Suprapubic skin (tissue), 4 donors: Measurements from ENCODE around the gene EMCN. TPM values are rescaled to one million over a fixed set of nuclear protein-coding genes. Genes with fewer than 3 reads are reported as not detected.

Experiments
- DNase-seq, 2 donors: peaks; one replicate each; pipeline ENCODE4 v3.0.0-alpha.2; 2019; ENCODE audit warnings: low spot score in 2 of 2
- H3K27ac ChIP-seq: fragments of 200-600 bp; sonication (generic); one replicate; pipeline ENCODE4 v1.5.1; 2019
- H3K27me3 ChIP-seq: fragments of 200-600 bp; sonication (generic); one replicate; pipeline ENCODE4 v1.5.1; 2019
- H3K36me3 ChIP-seq: fragments of 200-600 bp; sonication (generic); one replicate; pipeline ENCODE4 v1.5.1; 2019
- H3K4me1 ChIP-seq: fragments of 200-600 bp; sonication (generic); one replicate; pipeline ENCODE4 v1.5.1; 2019
- H3K4me3 ChIP-seq: fragments of 200-600 bp; sonication (generic); one replicate; pipeline ENCODE4 v1.5.1; 2019; ENCODE audit warnings: mild to moderate bottlenecking
- H3K9me3 ChIP-seq: fragments of 200-600 bp; sonication (generic); one replicate; pipeline ENCODE4 v1.5.1; 2019
- CTCF ChIP-seq, 2 donors: fragments of 200-600 bp in 1 of 2; fragments of 450-650 bp in 1 of 2; sonication (generic) in 1 of 2; IDR thresholded peaks; one replicate each; pipeline ENCODE4 v1.5.1; 2016 to 2019; ENCODE audit warnings: antibody characterized with exemption in 2 of 2, mild to moderate bottlenecking in 1 of 2, moderate library complexity in 1 of 2
- EP300 ChIP-seq: sonication (generic); formaldehyde crosslinking; IDR thresholded peaks from one replicate; pipeline ENCODE4 v1.6.1; 2017; ENCODE audit warnings: antibody characterized with exemption
- POLR2A ChIP-seq, 2 donors: fragments of 450-650 bp; IDR thresholded peaks; one replicate each; pipeline ENCODE4 v1.6.1; 2017; ENCODE audit warnings: antibody characterized with exemption in 2 of 2, mild to moderate bottlenecking in 2 of 2, moderate library complexity in 2 of 2
- POLR2AphosphoS5 ChIP-seq, 3 donors: sonication (generic); formaldehyde crosslinking; IDR thresholded peaks; one replicate each; pipeline ENCODE4 v1.6.1; 2017; ENCODE audit warnings: antibody characterized with exemption in 3 of 3
- WGBS: methylation state at CpG from one replicate; pipeline ENCODE4 v1.1.5; 2018; 5-methylcytosine and 5-hydroxymethylcytosine counted together
- total RNA-seq, 4 donors: library from RNA; depleted of rRNA; stranded (reverse); fragments of >200 nt; gene quantifications; one replicate each; pipeline ENCODE4 v1.1.0, GENCODE V29; 2016

Gene EMCN
- total RNA-seq, 4 donors from 2014 or later = 5.3 to 22.7 (median 10.2) TPM

GRCh38 chr4:100525686-100526085 is 7.9 kb upstream of the EMCN start:
- WGBS = 49% methylated on average over 1 of the region's 1 CpG
- Histone ChIP-seq H3K36me3 (no peaks in the 10 kb centered on the region), H3K9me3 (no peaks in the 10 kb centered on the region), H3K27me3 (no peaks in the 10 kb centered on the region), H3K4me1 (no peaks in the 10 kb centered on the region), H3K27ac (no peak overlapping the region), H3K4me3 (no peak overlapping the region)
- no peak for DNase-seq
- TF ChIP-seq POLR2AphosphoS5 (IDR thresholded peaks at IDR 0.05) (no peak), EP300 (no peak), POLR2A (IDR thresholded peaks at IDR 0.05) (no peak), CTCF (IDR thresholded peaks at IDR 0.05) (no peak)

GRCh38 chr4:100519205-100519604 is 1.4 kb upstream of the EMCN start:
- Histone ChIP-seq H3K4me1 (peaks cover 5% of the 10 kb centered on the region), H3K27me3 (no peaks in the 10 kb centered on the region), H3K27ac (no peak overlapping the region), H3K36me3 (no peaks in the 10 kb centered on the region), H3K4me3 (no peak overlapping the region), H3K9me3 (no peaks in the 10 kb centered on the region)
- TF ChIP-seq EP300 = no peak
- no peak for TF ChIP-seq POLR2AphosphoS5 (IDR thresholded peaks at IDR 0.05)
- no peak for TF ChIP-seq POLR2A (IDR thresholded peaks at IDR 0.05)
- TF ChIP-seq CTCF (IDR thresholded peaks at IDR 0.05) = no peak
- 45% methylated on average over 2 of the region's 2 CpGs for WGBS
- no peak for DNase-seq

- Histone ChIP-seq H3K27me3 (no peaks in the 10 kb centered on the region), H3K9me3 (no peaks in the 10 kb centered on the region), H3K36me3 (no peaks in the 10 kb centered on the region), H3K27ac (peak overlapping the region; percentile 46), H3K4me3 (peak overlapping the region; percentile 36), H3K4me1 (peaks cover 5% of the 10 kb centered on the region)
- no peak for TF ChIP-seq CTCF (IDR thresholded peaks at IDR 0.05)
- TF ChIP-seq POLR2AphosphoS5 (IDR thresholded peaks at IDR 0.05) = no peak
- TF ChIP-seq POLR2A (IDR thresholded peaks at IDR 0.05) = no peak
- TF ChIP-seq EP300 = no peak
- no peak for DNase-seq
- 69% methylated on average over 7 of the region's 7 CpGs for WGBS
These were observed 1.6 kb downstream of the EMCN start for GRCh38 chr4:100516225-100516624.

GRCh38 chr4:100511896-100512295 is 5.9 kb downstream of the EMCN start:
- DNase-seq = no peak
- H3K4me3 ChIP-seq = no peak overlapping the region

GRCh38 chr4:100510551-100510950 is 7.3 kb downstream of the EMCN start:
- DNase-seq = no peak
- peaks cover 3% of the 10 kb centered on the region for H3K4me1 ChIP-seq
- WGBS = 37% methylated on average over 2 of the region's 2 CpGs

More at GRCh38 chr4:100511896-100512295, 5.9 kb downstream of the EMCN start:
- Histone ChIP-seq H3K9me3 (no peaks in the 10 kb centered on the region), H3K4me1 (peaks cover 3% of the 10 kb centered on the region), H3K27me3 (no peaks in the 10 kb centered on the region), H3K36me3 (no peaks in the 10 kb centered on the region), H3K27ac (no peak overlapping the region)
- 57% methylated on average over 5 of the region's 5 CpGs for WGBS
- TF ChIP-seq POLR2A (IDR thresholded peaks at IDR 0.05) (no peak), EP300 (no peak), POLR2AphosphoS5 (IDR thresholded peaks at IDR 0.05) (no peak), CTCF (IDR thresholded peaks at IDR 0.05) (no peak)

More at GRCh38 chr4:100510551-100510950, 7.3 kb downstream of the EMCN start:
- no peaks in the 10 kb centered on the region for H3K9me3 ChIP-seq
- no peaks in the 10 kb centered on the region for H3K27me3 ChIP-seq
- no peak overlapping the region for H3K4me3 ChIP-seq
- H3K36me3 ChIP-seq = no peaks in the 10 kb centered on the region
- no peak overlapping the region for H3K27ac ChIP-seq
- TF ChIP-seq POLR2AphosphoS5 (IDR thresholded peaks at IDR 0.05) = no peak
- no peak for TF ChIP-seq POLR2A (IDR thresholded peaks at IDR 0.05)
- TF ChIP-seq EP300 = no peak
- TF ChIP-seq CTCF (IDR thresholded peaks at IDR 0.05) = no peak
